HEK293 (cell line): ENCODE results near the gene KRT20.

Experiments
- CTCF ChIA-PET: fragments of 350-600 bp; formaldehyde crosslinking; extraction: SDS; loops from one replicate; lab custom pipeline; 2021; ENCODE audit warnings: antibody characterized with exemption; lab: Yijun Ruan, JAX
- POLR2A ChIA-PET: fragments of 300-600 bp; formaldehyde crosslinking; extraction: SDS; loops from one replicate; lab custom pipeline; 2020; ENCODE audit warnings: antibody characterized with exemption, inconsistent platforms; lab: Yijun Ruan, JAX
- H3K27ac ChIP-seq: fragments of 200-500 bp; sonication (Bioruptor generic); 2 replicates; pipeline ENCODE4 v1.5.1; 2014; ENCODE audit warnings: low read depth, low read length, control low read depth, inconsistent platforms; ENCODE audit errors: extremely low read depth
- H3K36me3 ChIP-seq, 2 experiments: fragments of 200-500 bp in 1 of 2; sonication (Bioruptor generic) in 1 of 2; 1 replicate in 1 of 2; 2 replicates in 1 of 2; pipeline ENCODE4 v1.5.1; 2014 to 2017; ENCODE audit warnings: inconsistent platforms in 2 of 2, low read length in 2 of 2; ENCODE audit not compliant: control insufficient read depth in 2 of 2, insufficient read depth in 1 of 2
- H3K4me1 ChIP-seq: fragments of 200-500 bp; sonication (Bioruptor generic); 2 replicates; pipeline ENCODE4 v1.5.1; 2014; ENCODE audit warnings: mild to moderate bottlenecking, low read length, inconsistent platforms; ENCODE audit not compliant: control insufficient read depth, insufficient read depth
- H3K4me3 ChIP-seq: 2 replicates; pipeline ENCODE4 v1.5.1; 2011; ENCODE audit warnings: low read depth, mild to moderate bottlenecking, control low read depth, low read length, moderate library complexity
- H3K9me3 ChIP-seq: fragments of 200-500 bp; sonication (Bioruptor generic); 2 replicates; pipeline ENCODE4 v1.5.1; 2014; ENCODE audit warnings: low read depth, low read length, inconsistent platforms; ENCODE audit not compliant: control insufficient read depth, insufficient read depth
- AEBP2 ChIP-seq: fragments of 450-650 bp; formaldehyde crosslinking; IDR thresholded peaks from 2 replicates; pipeline ENCODE4 v1.5.1; 2016; ENCODE audit warnings: missing biosample characterization, missing genetic modification characterization, borderline replicate concordance
- BCL11B ChIP-seq: fragments of 450-650 bp; formaldehyde crosslinking; IDR thresholded peaks from 2 replicates; pipeline ENCODE4 v1.5.1; 2016; ENCODE audit warnings: low read depth, missing biosample characterization, missing genetic modification characterization
- GLI2 ChIP-seq: fragments of 450-650 bp; formaldehyde crosslinking; IDR thresholded peaks from 2 replicates; pipeline ENCODE4; 2017; ENCODE audit warnings: missing biosample characterization, missing genetic modification characterization, low read depth, borderline replicate concordance
- HOXD13 ChIP-seq: sonication (generic); formaldehyde crosslinking; IDR thresholded peaks from 2 replicates; pipeline ENCODE4 v1.8.0; 2022; ENCODE audit warnings: missing genetic modification reagents, borderline replicate concordance
- MZF1 ChIP-seq: fragments of 450-650 bp; formaldehyde crosslinking; IDR thresholded peaks from 2 replicates; pipeline ENCODE4 v1.5.1; 2017; ENCODE audit warnings: missing biosample characterization, missing genetic modification characterization, borderline replicate concordance
- SALL2 ChIP-seq: fragments of 450-650 bp; formaldehyde crosslinking; IDR thresholded peaks from 2 replicates; pipeline ENCODE4 v1.5.0; 2017; ENCODE audit warnings: missing biosample characterization, mild to moderate bottlenecking, missing genetic modification characterization, borderline replicate concordance
- ZBTB1 ChIP-seq: fragments of 450-650 bp; formaldehyde crosslinking; IDR thresholded peaks from 2 replicates; pipeline ENCODE4 v1.5.1; 2016; ENCODE audit warnings: missing biosample characterization, missing genetic modification characterization
- ZBTB11 ChIP-seq: fragments of 450-650 bp; formaldehyde crosslinking; conservative IDR thresholded peaks from 2 replicates; pipeline ENCODE4 v1.5.1; 2016; ENCODE audit warnings: low read depth, missing biosample characterization, missing genetic modification characterization
- ZBTB44 ChIP-seq: fragments of 450-650 bp; IDR thresholded peaks from 2 replicates; pipeline ENCODE4 v1.5.1; 2018; ENCODE audit warnings: missing biosample characterization, mild to moderate bottlenecking, missing genetic modification characterization
- ZIC2 ChIP-seq: fragments of 450-650 bp; formaldehyde crosslinking; IDR thresholded peaks from 2 replicates; pipeline ENCODE4 v1.5.1; 2016; ENCODE audit warnings: missing biosample characterization, missing genetic modification characterization
- ZNF174 ChIP-seq: fragments of 450-650 bp; formaldehyde crosslinking; IDR thresholded peaks from 2 replicates; pipeline ENCODE4 v1.5.0; 2017; ENCODE audit warnings: missing biosample characterization, mild to moderate bottlenecking, missing genetic modification characterization
- ZNF214 ChIP-seq: fragments of 450-650 bp; formaldehyde crosslinking; IDR thresholded peaks from 2 replicates; pipeline ENCODE4 v1.5.1; 2017; ENCODE audit warnings: missing biosample characterization, mild to moderate bottlenecking, missing genetic modification characterization, borderline replicate concordance
- ZNF23 ChIP-seq: fragments of 450-650 bp; formaldehyde crosslinking; IDR thresholded peaks from 2 replicates; pipeline ENCODE4 v1.5.1; 2016; ENCODE audit warnings: missing biosample characterization, missing genetic modification characterization, borderline replicate concordance
- ZNF26 ChIP-seq: fragments of 450-650 bp; formaldehyde crosslinking; IDR thresholded peaks from 2 replicates; pipeline ENCODE4 v1.5.1; 2016; ENCODE audit warnings: missing biosample characterization, missing genetic modification characterization
- ZNF266 ChIP-seq: fragments of 450-650 bp; formaldehyde crosslinking; IDR thresholded peaks from 2 replicates; pipeline ENCODE4 v1.5.1; 2016; ENCODE audit warnings: missing biosample characterization, missing genetic modification characterization, low read depth
- ZNF292 ChIP-seq: fragments of 450-650 bp; formaldehyde crosslinking; IDR thresholded peaks from 2 replicates; pipeline ENCODE4 v1.5.1; 2016; ENCODE audit warnings: low read depth, missing biosample characterization, missing genetic modification characterization, borderline replicate concordance
- ZNF335 ChIP-seq: fragments of 450-650 bp; formaldehyde crosslinking; conservative IDR thresholded peaks from 2 replicates; pipeline ENCODE4 v1.5.1; 2016; ENCODE audit warnings: missing biosample characterization, missing genetic modification characterization
- ZNF560 ChIP-seq: fragments of 450-650 bp; formaldehyde crosslinking; IDR thresholded peaks from 2 replicates; pipeline ENCODE4 v1.5.1; 2017; ENCODE audit warnings: missing biosample characterization, missing genetic modification characterization, borderline replicate concordance
- ZNF596 ChIP-seq: fragments of 450-650 bp; IDR thresholded peaks from 2 replicates; pipeline ENCODE4 v1.5.0; 2018; ENCODE audit warnings: missing biosample characterization, mild to moderate bottlenecking, missing genetic modification characterization, moderate library complexity
- ZNF626 ChIP-seq: fragments of 450-650 bp; sonication (Bioruptor Pico); formaldehyde crosslinking; IDR thresholded peaks from 2 replicates; pipeline ENCODE4 v1.5.1; 2018; ENCODE audit warnings: missing biosample characterization, missing genetic modification characterization, inconsistent platforms
- ZNF670 ChIP-seq: fragments of 450-650 bp; formaldehyde crosslinking; IDR thresholded peaks from 2 replicates; pipeline ENCODE4 v1.5.1; 2016; ENCODE audit warnings: missing biosample characterization, missing genetic modification characterization, low read depth
- ZNF692 ChIP-seq: fragments of 450-650 bp; formaldehyde crosslinking; IDR thresholded peaks from 2 replicates; pipeline ENCODE4 v1.5.1; 2016; ENCODE audit warnings: missing biosample characterization, missing genetic modification characterization
- ZXDB ChIP-seq: fragments of 450-650 bp; formaldehyde crosslinking; IDR thresholded peaks from 2 replicates; pipeline ENCODE4 v1.5.1; 2016; ENCODE audit warnings: missing biosample characterization, missing genetic modification characterization

Gene KRT20

GRCh38 chr17:40886090-40886489 lies 1.0 kb upstream of the KRT20 start (continued):
- TF ChIP-seq AEBP2 (tag by site-specific recombination): no peak
- TF ChIP-seq ZNF335 (tag by site-specific recombination): peak; percentile 77

- H3K4me1 ChIP-seq: no peaks in the 10 kb centered on the region
- H3K9me3 ChIP-seq: no peaks in the 10 kb centered on the region
- no peak overlapping the region for H3K27ac ChIP-seq
- CTCF ChIA-PET: interaction anchor here (0.6 to 2.2 kb wide), 11 partner anchors 9 to 765 kb away, joined by 3 to 7 read pairs (median 4); no protein-coding TSS in a partner anchor
- no peak for TF ChIP-seq ZXDB (tag by site-specific recombination)
- no peak for TF ChIP-seq ZBTB44 (tag by site-specific recombination)
- no peak for TF ChIP-seq ZNF560 (tag by site-specific recombination)
- no peak for TF ChIP-seq ZNF692
- TF ChIP-seq, all 188 proteins: peak for 0
- no peak overlapping the region for H3K4me3 ChIP-seq
- H3K36me3 ChIP-seq: no peaks in the 10 kb centered on the region
- POLR2A ChIA-PET: no interaction called here
These were observed 1.3 kb downstream of the KRT20 start for GRCh38 chr17:40883626-40884334.

- H3K36me3 ChIP-seq: no peaks in the 10 kb centered on the region
- H3K27ac ChIP-seq: no peak overlapping the region
- POLR2A ChIA-PET: no interaction called here
- CTCF ChIA-PET: interaction anchor here (0.6 kb wide), 1 partner anchor 201 kb away, joined by 3 read pairs; no protein-coding TSS in a partner anchor
- no peaks in the 10 kb centered on the region for H3K4me1 ChIP-seq
- no peaks in the 10 kb centered on the region for H3K9me3 ChIP-seq
- H3K4me3 ChIP-seq: no peak overlapping the region
- no peak for TF ChIP-seq GLI2
- TF ChIP-seq BCL11B: no peak
- no peak for TF ChIP-seq ZNF670 (tag by site-specific recombination)
- no peak for TF ChIP-seq ZNF292 (tag by site-specific recombination)
- no peak for TF ChIP-seq ZNF626 (tag by site-specific recombination)
- no peak for TF ChIP-seq ZNF214 (tag by site-specific recombination)
- TF ChIP-seq ZNF174 (tag by site-specific recombination): no peak
- no peak for TF ChIP-seq ZBTB11
- no peak for TF ChIP-seq ZNF26 (tag by site-specific recombination)
- no peak for TF ChIP-seq ZNF23 (tag by site-specific recombination)
- TF ChIP-seq SALL2: no peak
- TF ChIP-seq ZIC2 (tag by site-specific recombination): no peak
- no peak for TF ChIP-seq MZF1
- no peak for TF ChIP-seq ZNF596
- no peak for TF ChIP-seq ZNF266 (tag by site-specific recombination)
- no peak for TF ChIP-seq ZBTB1 (tag by site-specific recombination)
- no peak for TF ChIP-seq HOXD13 (CRISPR knock-in tag)
These were observed 2.0 kb downstream of the KRT20 start for GRCh38 chr17:40883031-40883430.
